Measurements from ENCODE around the gene BCHE.

BCHE gene

DNA sequence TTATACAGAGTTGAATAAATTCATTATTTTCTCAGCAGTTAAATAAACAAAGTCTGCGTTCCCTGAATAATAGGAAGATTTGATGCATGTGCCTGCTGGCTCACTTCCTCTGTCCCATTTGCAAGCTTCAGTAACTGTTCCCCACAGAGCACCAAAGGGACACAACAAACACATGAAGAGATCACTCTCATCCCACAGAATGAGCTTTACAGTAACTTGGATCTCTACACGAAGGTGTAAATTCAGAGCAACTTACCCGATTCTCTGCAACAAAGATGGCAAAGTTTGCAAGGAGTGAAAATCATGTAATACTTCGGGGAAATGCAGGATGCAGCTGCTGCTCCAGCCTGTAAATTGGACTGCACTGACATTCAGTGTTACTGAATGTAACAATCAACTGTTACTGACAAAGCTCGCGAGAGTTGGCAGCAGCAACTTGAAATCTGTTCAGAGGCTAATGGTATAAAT is at the start of gene BCHE:
Gene BCHE, minus strand, starts transcription at position 366 of the 468 bp plus-strand sequence. CDS start 6,390 bp downstream, outside the sequence.
- no peak for DNase-seq

GRCh38 chr3:165885558-165886270 is 48.5 kb upstream of the BCHE start:
- no peak for DNase-seq

DNA sequence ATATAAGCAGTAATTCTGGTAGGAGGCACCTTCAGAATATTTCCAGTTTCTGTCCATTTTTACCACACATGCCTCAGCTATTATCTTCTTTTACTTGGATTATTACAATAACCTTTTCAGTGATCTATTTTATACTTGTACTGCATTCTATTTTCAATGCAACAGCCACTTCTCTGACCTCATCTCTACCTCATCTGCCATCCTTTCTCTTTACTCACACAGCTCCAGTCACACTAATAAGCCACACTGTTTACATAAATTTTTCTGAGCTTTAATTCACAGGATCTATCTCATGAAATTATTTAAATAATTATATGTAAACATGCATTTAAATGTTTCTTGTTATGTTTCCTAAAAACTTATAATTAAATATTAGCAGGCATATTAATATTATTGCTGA is 47.3 kb upstream of the BCHE start:
- DNase-seq = no peak

GRCh38 chr3:165883863-165884478 is 46.7 kb upstream of the BCHE start:
- DNase-seq = no peak

GRCh38 chr3:165883117-165883516 is 45.9 kb upstream of the BCHE start:
- no peak for DNase-seq

GRCh38 chr3:165875644-165876043 is 38.4 kb upstream of the BCHE start:
- no peak for DNase-seq

GRCh38 chr3:165874663-165875489 is 37.7 kb upstream of the BCHE start:
- no peak for DNase-seq

GRCh38 chr3:165868088-165868487 is 30.9 kb upstream of the BCHE start:
- DNase-seq = no peak

GRCh38 chr3:165859061-165859460 is 21.8 kb upstream of the BCHE start:
- DNase-seq = no peak

DNA sequence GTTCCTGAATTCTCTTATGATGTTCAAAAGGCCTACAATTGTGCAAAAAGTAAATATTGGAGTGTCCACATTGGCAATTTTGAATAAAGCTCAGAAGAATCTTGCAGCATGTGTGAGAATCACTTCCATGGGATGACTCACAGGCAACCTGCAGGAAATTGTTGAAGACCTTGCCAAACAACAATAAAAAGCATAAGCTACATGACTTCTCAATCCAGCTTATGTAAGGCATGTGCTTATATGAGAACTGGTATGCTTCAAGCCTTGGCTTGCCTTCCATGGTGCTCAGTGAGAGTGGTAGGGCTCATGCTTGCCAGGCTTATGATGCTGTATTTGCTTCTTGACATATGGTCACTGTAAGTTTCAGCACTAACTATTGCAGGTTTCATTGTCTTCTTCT is 18.4 kb upstream of the BCHE start:
- DNase-seq = no peak

GRCh38 chr3:165854696-165855095 is 17.5 kb upstream of the BCHE start:
- no peak for DNase-seq

- no peak for DNase-seq
Observed at GRCh38 chr3:165852711-165853110, 15.5 kb upstream of the BCHE start.

- DNase-seq = no peak
Observed at GRCh38 chr3:165852191-165852590, 15.0 kb upstream of the BCHE start.

- no peak for DNase-seq
Observed at GRCh38 chr3:165846056-165846455, 8.8 kb upstream of the BCHE start.

DNA sequence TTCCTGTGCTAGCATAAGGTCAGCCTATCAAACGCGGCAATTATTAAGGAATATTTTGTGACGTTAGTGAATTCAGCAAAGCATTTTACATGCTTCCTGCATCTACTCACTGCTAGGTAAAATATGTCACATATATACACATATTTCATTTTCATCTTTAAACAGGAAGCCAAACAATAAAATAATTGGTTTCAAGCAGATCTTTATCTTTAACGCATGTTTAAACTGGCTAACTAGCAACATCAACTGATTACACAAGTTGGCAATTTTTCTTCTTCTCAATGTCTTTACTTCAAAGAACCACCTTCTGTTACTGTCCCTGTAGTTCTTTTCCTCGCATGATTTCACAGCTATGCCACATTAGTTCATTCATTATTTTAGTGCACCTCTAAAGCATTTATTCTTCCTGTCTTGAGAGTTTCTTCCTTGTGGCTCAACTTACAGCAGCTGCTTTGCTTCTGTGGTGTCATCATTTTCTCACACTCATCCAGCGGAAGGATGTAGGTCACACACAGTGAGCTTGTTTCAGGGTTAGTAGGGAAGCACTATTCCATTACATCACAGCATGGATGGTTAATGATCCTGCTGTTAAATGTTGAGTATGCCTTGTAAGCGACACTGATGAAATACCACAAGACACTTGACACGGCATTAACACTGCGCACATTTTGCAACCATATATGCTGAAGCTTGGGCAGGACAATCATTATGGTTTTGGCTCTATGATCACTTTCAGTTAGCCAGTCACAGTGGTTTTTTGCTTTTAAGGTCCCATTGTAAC is 2.3 kb upstream of the BCHE start:
- DNase-seq = no peak

GRCh38 chr3:165837801-165838200 is 578 bp upstream of the BCHE start:
- no peak for DNase-seq

GRCh38 chr3:165835431-165835830 is 1.8 kb downstream of the BCHE start:
- DNase-seq = no peak

GRCh38 chr3:165830746-165831145 is 6.5 kb downstream of the BCHE start:
- DNase-seq = no peak

DNA sequence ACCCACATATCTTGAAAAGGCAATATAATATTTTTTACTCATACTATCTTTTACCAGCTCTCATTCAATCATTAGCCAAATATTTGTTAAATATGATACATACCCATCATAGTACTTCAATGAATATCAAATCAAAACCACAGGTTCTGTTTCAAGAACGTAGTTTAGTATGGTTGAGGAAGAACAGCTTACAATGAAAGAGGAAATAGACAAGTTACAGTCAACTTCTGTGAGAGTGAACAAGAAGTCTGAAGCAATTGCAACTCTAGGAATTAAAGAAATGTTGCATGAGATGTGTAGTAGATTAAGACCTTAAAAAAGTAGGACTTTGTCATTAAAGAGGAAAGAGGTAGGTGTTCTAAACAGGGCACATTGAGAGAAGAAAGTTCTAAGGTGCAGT is 9.3 kb downstream of the BCHE start:
- DNase-seq = no peak

DNA sequence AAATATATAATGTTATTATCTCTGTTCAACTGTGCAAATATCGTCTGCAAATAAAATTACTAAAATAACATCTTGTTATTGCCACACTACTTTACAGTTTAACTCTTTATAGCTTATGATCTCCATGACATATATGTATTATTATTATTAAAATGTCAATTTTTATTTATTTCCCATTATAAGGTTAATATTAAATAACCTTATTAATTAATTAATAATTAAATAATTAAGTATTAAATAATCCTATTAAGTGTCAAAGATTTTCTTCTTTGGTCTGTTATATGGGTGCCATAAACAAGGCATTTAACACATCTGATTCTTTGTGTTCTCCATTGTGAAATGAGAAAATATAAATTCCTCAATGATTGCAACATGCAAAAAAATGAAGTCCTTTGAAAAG is 10.0 kb downstream of the BCHE start:
- DNase-seq = no peak

GRCh38 chr3:165820671-165821123 is 16.5 kb downstream of the BCHE start:
- no peak for DNase-seq

DNA sequence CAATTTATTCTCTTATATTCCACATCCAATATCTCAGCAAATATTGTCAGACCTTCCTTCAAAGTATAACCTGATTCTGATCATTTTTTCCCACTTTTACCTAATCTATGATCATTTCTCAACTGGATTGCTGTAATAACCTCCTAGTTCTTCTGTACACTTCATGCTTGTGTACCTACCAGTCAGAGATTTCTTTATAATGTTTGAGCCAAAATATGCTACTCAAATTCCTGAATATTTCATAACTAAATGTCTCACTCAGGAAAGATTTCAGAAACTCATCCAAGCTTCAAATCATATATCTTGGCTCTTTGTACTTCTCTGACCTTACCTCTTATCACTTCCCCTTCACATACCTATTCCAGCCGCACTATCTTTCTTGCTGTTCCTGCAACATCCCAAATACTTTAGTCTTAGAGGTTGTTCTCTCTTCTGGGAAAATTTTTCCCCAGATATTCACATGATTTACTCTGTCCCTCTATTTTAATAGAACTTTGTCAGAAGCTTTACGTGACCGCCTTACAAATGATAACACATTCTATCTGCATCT is 20.0 kb downstream of the BCHE start:
- no peak for DNase-seq

DNA sequence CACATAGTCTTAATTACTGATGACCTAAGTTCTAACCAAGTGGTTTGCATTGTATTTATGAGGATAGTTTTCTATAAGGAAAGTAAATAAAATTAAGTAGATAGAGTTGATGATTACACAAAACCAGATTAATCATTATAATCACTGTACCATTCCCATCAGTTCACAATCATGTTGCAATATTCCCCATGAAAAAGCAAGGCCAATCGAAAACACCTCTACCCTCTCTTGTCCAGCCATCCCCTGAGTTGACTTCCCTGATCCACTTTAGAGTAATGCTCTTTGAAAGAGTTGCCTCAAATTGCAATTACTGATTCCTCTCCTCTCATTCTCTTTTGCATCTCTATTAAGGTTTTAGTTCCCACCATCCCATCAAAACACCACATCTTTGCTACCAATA is 21.0 kb downstream of the BCHE start:
- no peak for DNase-seq
